Mammary epithelial cell (primary cell): Measurements from ENCODE around the gene NDST4.

Source experiments
- EZH2 ChIP-seq: IDR thresholded peaks from 2 replicates; pipeline ENCODE4 v1.6.1; 2012; ENCODE audit warnings: low read length, inconsistent platforms, borderline replicate concordance
- TF ChIP-seq, protein P1 (sequence below), 2 donors: IDR thresholded peaks in 1 of 2; conservative IDR thresholded peaks in 1 of 2; 2 replicates each; pipeline ENCODE4 v1.5.1; 2011 to 2012; ENCODE audit warnings: inconsistent platforms in 2 of 2, low read length in 2 of 2, mild to moderate bottlenecking in 2 of 2, control low read depth in 1 of 2, low read depth in 1 of 2; ENCODE audit not compliant: insufficient read depth in 1 of 2; ENCODE audit errors: extremely low read depth in 1 of 2

DNA sequence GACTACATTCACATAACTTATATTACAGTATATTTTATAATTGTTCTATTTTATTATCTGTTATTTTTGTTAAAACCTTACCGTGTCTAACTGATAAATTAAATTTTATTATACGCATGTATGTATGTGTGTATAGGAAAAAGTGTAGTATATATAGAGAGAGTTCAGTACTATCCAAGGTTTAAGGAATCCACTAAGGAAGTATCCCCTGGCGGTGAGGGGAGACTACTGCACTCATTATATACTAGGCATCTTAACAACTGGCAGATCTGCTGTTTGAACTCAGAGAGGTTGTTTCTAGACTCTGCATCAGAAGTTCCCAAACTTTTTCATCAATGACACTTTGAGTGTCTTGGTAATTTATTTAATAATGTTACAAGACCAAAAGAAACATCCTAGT is 70.9 kb downstream of the NDST4 start:
- TF ChIP-seq EZH2, result no peak
- TF ChIP-seq, protein P1, sequence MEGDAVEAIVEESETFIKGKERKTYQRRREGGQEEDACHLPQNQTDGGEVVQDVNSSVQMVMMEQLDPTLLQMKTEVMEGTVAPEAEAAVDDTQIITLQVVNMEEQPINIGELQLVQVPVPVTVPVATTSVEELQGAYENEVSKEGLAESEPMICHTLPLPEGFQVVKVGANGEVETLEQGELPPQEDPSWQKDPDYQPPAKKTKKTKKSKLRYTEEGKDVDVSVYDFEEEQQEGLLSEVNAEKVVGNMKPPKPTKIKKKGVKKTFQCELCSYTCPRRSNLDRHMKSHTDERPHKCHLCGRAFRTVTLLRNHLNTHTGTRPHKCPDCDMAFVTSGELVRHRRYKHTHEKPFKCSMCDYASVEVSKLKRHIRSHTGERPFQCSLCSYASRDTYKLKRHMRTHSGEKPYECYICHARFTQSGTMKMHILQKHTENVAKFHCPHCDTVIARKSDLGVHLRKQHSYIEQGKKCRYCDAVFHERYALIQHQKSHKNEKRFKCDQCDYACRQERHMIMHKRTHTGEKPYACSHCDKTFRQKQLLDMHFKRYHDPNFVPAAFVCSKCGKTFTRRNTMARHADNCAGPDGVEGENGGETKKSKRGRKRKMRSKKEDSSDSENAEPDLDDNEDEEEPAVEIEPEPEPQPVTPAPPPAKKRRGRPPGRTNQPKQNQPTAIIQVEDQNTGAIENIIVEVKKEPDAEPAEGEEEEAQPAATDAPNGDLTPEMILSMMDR (conservative IDR thresholded peaks at IDR 0.05 in 1 of 2, IDR thresholded peaks at IDR 0.05 in 1 of 2; ENCODE audit: extremely low read depth in 1 of 2, insufficient read depth in 1 of 2, low read depth in 1 of 2, low read length in 2 of 2), result peak; percentile 51 to 56
